MCF 10A (cell line): ENCODE results near the gene SIAH1. TPM values are rescaled to one million over a fixed set of nuclear protein-coding genes. Genes with fewer than 3 reads are reported as not detected.

Experiments used
- BruUV-seq: library from RNA; stranded (reverse); fragments of 400-500 nt; replicated peaks from 2 replicates; lab custom pipeline; 2021; lab: Mats Ljungman, UMichigan
- CTCF ChIA-PET: fragments of 300-600 bp; sonication (Branson Sonifier 250); formaldehyde crosslinking; extraction: SDS; loops from one replicate; lab custom pipeline; 2021; ENCODE audit warnings: antibody characterized with exemption, inconsistent platforms; lab: Yijun Ruan, JAX
- POLR2A ChIA-PET: fragments of 300-600, 350-650 bp; sonication (Branson Sonifier 250); formaldehyde crosslinking; extraction: SDS; loops from one replicate; lab custom pipeline; 2020; ENCODE audit warnings: antibody characterized with exemption, inconsistent platforms; lab: Yijun Ruan, JAX
- DNase-seq: peaks from one replicate; pipeline ENCODE4 v3.0.0-alpha.2; 2018; ENCODE audit not compliant: unreplicated experiment
- H3K27ac Mint-ChIP-seq: one replicate; pipeline ENCODE4 v1.8.0; 2022; ENCODE audit warnings: mild to moderate bottlenecking, low read depth, mixed read lengths; ENCODE audit not compliant: unreplicated experiment
- H3K27me3 Mint-ChIP-seq: one replicate; pipeline ENCODE4 v1.8.0; 2022; ENCODE audit warnings: mixed read lengths; ENCODE audit not compliant: insufficient read depth, unreplicated experiment
- H3K36me3 Mint-ChIP-seq: one replicate; pipeline ENCODE4 v1.8.0; 2022; ENCODE audit warnings: mild to moderate bottlenecking, moderate library complexity, mixed read lengths; ENCODE audit not compliant: insufficient read depth, unreplicated experiment
- H3K4me1 Mint-ChIP-seq: one replicate; pipeline ENCODE4 v1.8.0; 2022; ENCODE audit warnings: mixed read lengths; ENCODE audit not compliant: insufficient read depth, unreplicated experiment
- H3K4me3 Mint-ChIP-seq: one replicate; pipeline ENCODE4 v1.8.0; 2022; ENCODE audit warnings: mild to moderate bottlenecking, moderate library complexity, mixed read lengths; ENCODE audit not compliant: unreplicated experiment
- H3K9me3 Mint-ChIP-seq: one replicate; pipeline ENCODE4 v1.8.0; 2022; ENCODE audit warnings: mixed read lengths; ENCODE audit not compliant: unreplicated experiment
- CTCF ChIP-seq: fragments of 200-600 bp; IDR thresholded peaks from one replicate; pipeline ENCODE4 v1.8.0; 2022; ENCODE audit warnings: antibody characterized with exemption, mild to moderate bottlenecking; ENCODE audit not compliant: unreplicated experiment
- intact Hi-C: fragments of 100-400 bp; cut with micrococcal nuclease; formaldehyde crosslinking; loops from 2 replicates; pipeline ENCODE4 v1.14.1; 2022
- total RNA-seq: library from RNA; stranded (reverse); gene quantifications from 2 replicates; pipeline ENCODE4 v1.2.3, GENCODE V29; 2022

Gene SIAH1
- total RNA-seq, 1 experiment from 2014 or later: 22.4 TPM

DNA sequence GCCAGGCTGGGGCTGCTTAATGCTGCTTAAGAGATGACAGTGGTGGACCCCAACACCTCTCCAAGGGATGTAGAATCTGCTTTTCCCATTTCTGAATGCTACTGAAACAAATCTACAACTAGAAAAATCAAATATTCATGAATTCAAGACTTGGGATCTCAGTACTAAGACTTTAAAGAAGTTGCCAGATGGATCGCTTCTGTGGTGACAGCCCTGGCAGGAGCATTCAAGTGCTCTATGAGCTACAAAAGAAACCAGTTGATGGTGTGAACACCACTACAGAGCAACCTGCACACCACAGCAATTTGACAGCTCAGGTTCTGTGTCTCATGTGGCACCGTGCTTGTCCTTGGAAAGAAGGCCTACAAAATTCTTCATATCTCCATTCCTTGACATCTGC is 42.6 kb downstream of the SIAH1 start:
- BruUV-seq: no TSS peak
- no peak overlapping the region for H3K4me3 Mint-ChIP-seq
- no peak for DNase-seq
- no peaks in the 10 kb centered on the region for H3K27me3 Mint-ChIP-seq
- intact Hi-C loops: no loop called here
- H3K9me3 Mint-ChIP-seq: no peaks in the 10 kb centered on the region
- TF ChIP-seq CTCF: no peak
- peaks cover 56% of the 10 kb centered on the region for H3K36me3 Mint-ChIP-seq
- H3K4me1 Mint-ChIP-seq: no peaks in the 10 kb centered on the region
- CTCF ChIA-PET: interaction anchor here (0.6 to 1.5 kb wide), 4 partner anchors 25 to 281 kb away, joined by 3 to 5 read pairs (median 3); no protein-coding TSS in a partner anchor
- H3K27ac Mint-ChIP-seq: no peak overlapping the region
- POLR2A ChIA-PET: interaction anchor here (0.6 to 0.7 kb wide), 2 partner anchors 17 to 1389 kb away, joined by 3 read pairs; no protein-coding TSS in a partner anchor

DNA sequence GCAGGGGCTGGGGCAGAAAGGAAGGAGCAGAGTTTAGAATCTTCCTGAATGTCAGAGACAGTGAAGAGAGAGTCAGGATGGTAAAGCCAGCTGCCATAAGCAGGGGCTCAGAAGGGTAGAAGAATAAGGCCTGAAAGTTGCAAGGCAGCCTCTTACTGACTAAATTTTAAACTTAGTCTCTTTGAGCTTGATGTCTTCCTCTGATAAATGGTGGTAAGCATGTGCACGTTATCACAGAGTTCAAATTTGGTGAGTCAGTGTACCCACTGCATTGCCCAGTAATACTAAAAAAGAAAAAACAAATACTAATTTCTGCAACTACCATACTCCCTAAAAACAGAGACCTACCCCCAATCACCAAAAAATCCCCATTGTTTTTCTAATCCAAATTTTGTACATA is 45.2 kb downstream of the SIAH1 start:
- intact Hi-C loops: no loop called here
- TF ChIP-seq CTCF: no peak
- BruUV-seq: no TSS peak
- Mint-ChIP-seq H3K27ac (no peak overlapping the region), H3K36me3 (peaks cover 48% of the 10 kb centered on the region), H3K9me3 (no peaks in the 10 kb centered on the region), H3K4me3 (no peak overlapping the region), H3K27me3 (no peaks in the 10 kb centered on the region), H3K4me1 (no peaks in the 10 kb centered on the region)
- DNase-seq: no peak
- POLR2A ChIA-PET: interaction anchor here (0.6 to 1.2 kb wide), 3 partner anchors 11 to 378 kb away, joined by 3 to 4 read pairs (median 3); no protein-coding TSS in a partner anchor
- CTCF ChIA-PET: interaction anchor here (0.7 to 1.0 kb wide), 2 partner anchors 18 to 187 kb away, joined by 3 read pairs; no protein-coding TSS in a partner anchor

DNA sequence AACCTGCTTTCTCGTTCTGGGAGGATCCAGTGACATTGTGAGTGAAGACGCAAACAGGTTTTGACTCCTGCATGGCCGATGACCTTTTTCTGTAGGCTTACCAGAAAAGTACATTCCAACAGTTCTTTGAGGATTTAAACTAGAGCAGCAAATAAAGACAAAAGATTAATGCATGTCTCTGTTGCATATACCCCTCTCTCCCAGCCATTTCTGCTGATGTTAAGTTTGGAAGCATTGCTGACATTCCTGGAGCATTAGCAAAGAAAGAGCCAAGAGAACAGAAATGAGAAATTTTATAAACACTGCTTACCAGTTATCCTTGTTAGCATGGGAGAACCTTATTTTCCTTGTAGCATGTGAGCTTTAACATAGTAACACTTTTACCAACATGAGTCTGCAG is 49.3 kb downstream of the SIAH1 start:
- Mint-ChIP-seq H3K4me1 (no peaks in the 10 kb centered on the region), H3K27me3 (no peaks in the 10 kb centered on the region), H3K9me3 (no peaks in the 10 kb centered on the region), H3K4me3 (no peak overlapping the region), H3K27ac (no peak overlapping the region), H3K36me3 (peaks cover 69% of the 10 kb centered on the region)
- ChIA-PET CTCF (interaction anchor here (0.7 to 2.2 kb wide), 4 partner anchors 16 to 108 kb away, joined by 3 to 7 read pairs (median 4); no protein-coding TSS in a partner anchor), POLR2A (interaction anchor here (1.1 kb wide), 3 partner anchors 10 to 19 kb away, joined by 3 read pairs; no protein-coding TSS in a partner anchor)
- no peak for DNase-seq
- intact Hi-C loops: no loop called here
- no peak for TF ChIP-seq CTCF
- BruUV-seq: no TSS peak

- intact Hi-C loops: no loop called here
- H3K4me1 Mint-ChIP-seq: no peaks in the 10 kb centered on the region
- H3K27me3 Mint-ChIP-seq: no peaks in the 10 kb centered on the region
- no peak for TF ChIP-seq CTCF
- peaks cover 74% of the 10 kb centered on the region for H3K36me3 Mint-ChIP-seq
- no peak for DNase-seq
- no peak overlapping the region for H3K4me3 Mint-ChIP-seq
- CTCF ChIA-PET: interaction anchor here (0.7 to 2.2 kb wide), 3 partner anchors 18 to 516 kb away, joined by 3 to 7 read pairs (median 3); no protein-coding TSS in a partner anchor
- no peaks in the 10 kb centered on the region for H3K9me3 Mint-ChIP-seq
- H3K27ac Mint-ChIP-seq: no peak overlapping the region
- POLR2A ChIA-PET: no interaction called here
- BruUV-seq: no TSS peak
Observed at GRCh38 chr16:48334325-48334724, 50.9 kb downstream of the SIAH1 start.
